K562 (cell line): ENCODE results near the gene WDR17. TPM values are rescaled to one million over a fixed set of nuclear protein-coding genes. Genes with fewer than 3 reads are reported as not detected.

Source experiments
- ATAC-seq: fragments of 200-7000 bp; cut with Tn5 transposase; 3 replicates; pipeline ENCODE4 v1.9.1; 2020; ENCODE audit warnings: moderate library complexity
- BruUV-seq: library from RNA; stranded (reverse); fragments of 400-500 nt; replicated peaks from 2 replicates; lab custom pipeline; 2021; lab: Mats Ljungman, UMichigan
- CTCF ChIA-PET: fragments of 300-600 bp; formaldehyde crosslinking; extraction: SDS; loops from one replicate; lab custom pipeline; 2021; ENCODE audit warnings: low intra/inter-chr PET ratio; lab: Yijun Ruan, JAX
- POLR2A ChIA-PET: fragments of 300-600, 350-650 bp; sonication (Branson Sonifier 250); formaldehyde crosslinking; extraction: SDS; loops from one replicate; lab custom pipeline; 2021; ENCODE audit warnings: antibody characterized with exemption, inconsistent platforms; lab: Yijun Ruan, JAX
- DNase-seq, 4 experiments: peaks; one replicate each; pipeline versions ENCODE4 v3.0.0 to v3.0.0-alpha.2; 2011 to 2018; ENCODE audit warnings: low spot score in 3 of 4, mixed read lengths in 3 of 4; ENCODE audit errors: extremely low read depth in 1 of 4
- FAIRE-seq: peaks from 2 replicates; lab custom pipeline; 2011; peaks lifted over from hg19 to GRCh38; lab: Jason Lieb, UNC
- H2AFZ ChIP-seq: 2 replicates; pipeline ENCODE4 v1.6.0; 2011; ENCODE audit warnings: low read depth, low read length, control low read depth, inconsistent platforms
- H3K27ac ChIP-seq: fragments of 200-600 bp; 3 replicates; pipeline ENCODE4 v1.8.0; 2011; ENCODE audit warnings: low read depth, mild to moderate bottlenecking, control low read depth, inconsistent platforms, low read length, moderate library complexity, mixed read lengths; ENCODE audit errors: extremely low read depth
- H3K27me3 ChIP-seq, 2 experiments: fragments of 300-600 bp in 1 of 2; 2 replicates in 1 of 2; 3 replicates in 1 of 2; pipeline versions ENCODE4 v1.6.0 to v1.8.0; 2011; ENCODE audit warnings: inconsistent platforms in 2 of 2, low read length in 2 of 2, mild to moderate bottlenecking in 1 of 2, mixed read lengths in 1 of 2, moderate library complexity in 1 of 2; ENCODE audit not compliant: control insufficient read depth in 2 of 2, insufficient read depth in 2 of 2
- H3K36me3 ChIP-seq: fragments of 300-600 bp; 3 replicates; pipeline ENCODE4 v1.8.0; 2011; ENCODE audit warnings: mild to moderate bottlenecking, low read length, inconsistent platforms; ENCODE audit not compliant: control insufficient read depth, insufficient read depth
- H3K4me1 ChIP-seq, 2 experiments: fragments of 200-600 bp in 1 of 2; replicated peaks in 1 of 2; 2 replicates in 1 of 2; 3 replicates in 1 of 2; pipeline versions ENCODE4 v1.5.1 to v1.8.0; 2011; ENCODE audit warnings: inconsistent platforms in 2 of 2, low read length in 2 of 2, mild to moderate bottlenecking in 1 of 2, mixed read lengths in 1 of 2, moderate library complexity in 1 of 2; ENCODE audit not compliant: control insufficient read depth in 2 of 2, insufficient read depth in 2 of 2
- H3K4me2 ChIP-seq: 2 replicates; pipeline ENCODE4 v1.6.1; 2011; ENCODE audit warnings: low read length, control low read depth, inconsistent platforms, mixed read lengths; ENCODE audit not compliant: insufficient read depth
- H3K4me3 ChIP-seq: fragments of 200-600 bp; sonication (generic), shearing (Covaris generic); 2 replicates; pipeline ENCODE4 v1.5.1; 2016; ENCODE audit warnings: control low read depth, inconsistent platforms
- H3K79me2 ChIP-seq: fragments of 200-600 bp; 3 replicates; pipeline ENCODE4 v1.8.0; 2011; ENCODE audit warnings: low read length, inconsistent platforms; ENCODE audit not compliant: control insufficient read depth, insufficient read depth
- H3K9ac ChIP-seq, 2 experiments: 2 replicates each; pipeline versions ENCODE4 v1.6.0 to v1.6.1; 2011; ENCODE audit warnings: low read depth in 2 of 2, low read length in 2 of 2, control low read depth in 1 of 2, inconsistent platforms in 1 of 2, mild to moderate bottlenecking in 1 of 2, mixed read lengths in 1 of 2; ENCODE audit not compliant: insufficient read depth in 1 of 2
- H3K9me1 ChIP-seq: one replicate; pipeline ENCODE4 v1.6.0; 2011; ENCODE audit warnings: inconsistent platforms, mild to moderate bottlenecking, low read length, moderate library complexity; ENCODE audit not compliant: control insufficient read depth, insufficient read depth
- H3K9me3 ChIP-seq: replicated peaks from 2 replicates; pipeline ENCODE4 v1.5.1; 2011; ENCODE audit warnings: low read depth, low read length, inconsistent platforms; ENCODE audit not compliant: control insufficient read depth, insufficient read depth
- H4K20me1 ChIP-seq: replicated peaks from 2 replicates; pipeline ENCODE4 v1.6.1; 2011; ENCODE audit warnings: low read length, inconsistent platforms, mixed read lengths; ENCODE audit not compliant: control insufficient read depth, insufficient read depth
- CGGBP1 ChIP-seq: fragments of 250-450 bp; sonication (Bioruptor Pico); IDR thresholded peaks from 2 replicates; pipeline ENCODE4 v1.9.0; 2021; ENCODE audit warnings: mild to moderate bottlenecking
- GABPA ChIP-seq: fragments of 200-800 bp; sonication (Bioruptor generic); conservative IDR thresholded peaks from 2 replicates; pipeline ENCODE4 v1.6.1; 2016; ENCODE audit warnings: low read depth, missing genetic modification characterization, missing compliant biosample characterization
- HCFC1 ChIP-seq: IDR thresholded peaks from 2 replicates; pipeline ENCODE4 v1.6.1; 2012; ENCODE audit warnings: low read depth, low read length, improper control_type of control experiment
- HDAC8 ChIP-seq: fragments of 450-650 bp; IDR thresholded peaks from 2 replicates; pipeline ENCODE4 v1.6.1; 2016; ENCODE audit warnings: mild to moderate bottlenecking, missing genetic modification characterization, moderate library complexity, missing compliant biosample characterization
- HNRNPL ChIP-seq: fragments of 200-400 bp; formaldehyde crosslinking; IDR thresholded peaks from 2 replicates; pipeline ENCODE4 v1.6.1; 2017; ENCODE audit warnings: low read depth, mild to moderate bottlenecking, low read length
- HOXB6 ChIP-seq: fragments of 250-450 bp; sonication (Bioruptor Pico); IDR thresholded peaks from 2 replicates; pipeline ENCODE4 v1.5.1; 2022; ENCODE audit warnings: mild to moderate bottlenecking, borderline replicate concordance
- MNT ChIP-seq, 2 experiments: fragments of 450-650 bp; conservative IDR thresholded peaks; 2 replicates each; pipeline ENCODE4 v1.6.1; 2017; ENCODE audit warnings: mild to moderate bottlenecking in 2 of 2, moderate library complexity in 2 of 2
- PTBP1 ChIP-seq: fragments of 200-400 bp; formaldehyde crosslinking; IDR thresholded peaks from 2 replicates; pipeline ENCODE4 v1.6.1; 2017; ENCODE audit warnings: low read depth, low read length
- ZEB2 ChIP-seq: fragments of 450-650 bp; IDR thresholded peaks from 2 replicates; pipeline ENCODE4 v1.6.1; 2016
- ZKSCAN1 ChIP-seq: fragments of 150-350 bp; IDR thresholded peaks from 2 replicates; pipeline ENCODE4 v1.6.1; 2016; ENCODE audit warnings: low read depth, low read length
- ZNF175 ChIP-seq: fragments of 200-800 bp; sonication (Bioruptor generic); IDR thresholded peaks from 2 replicates; pipeline ENCODE4 v1.6.1; 2016; ENCODE audit warnings: low read depth, mild to moderate bottlenecking, missing genetic modification characterization, missing compliant biosample characterization
- ZNF212 ChIP-seq: fragments of 450-650 bp; formaldehyde crosslinking; IDR thresholded peaks from 2 replicates; pipeline ENCODE4 v1.4.0; 2020; ENCODE audit warnings: mild to moderate bottlenecking
- ZNF507 ChIP-seq: conservative IDR thresholded peaks from 2 replicates; pipeline ENCODE4 v1.6.1; 2017; ENCODE audit warnings: missing genetic modification characterization, missing compliant biosample characterization
- WGBS: fragments of 100-300 bp; shearing (Covaris generic); methylation state at CpG from one replicate; pipeline ENCODE4 v1.1.6; 2016; ENCODE audit warnings: low coverage, mixed read lengths; ENCODE audit not compliant: insufficient coverage; ENCODE audit errors: missing lambda C conversion rate; 5-methylcytosine and 5-hydroxymethylcytosine counted together
- in situ Hi-C: fragments of 300-500 bp; cut with MboI; formaldehyde crosslinking; loops from 4 replicates; pipeline ENCODE4 v1.15.0; 2018; ENCODE audit warnings: inconsistent platforms, mixed read lengths
- intact Hi-C: fragments of 100-400 bp; cut with micrococcal nuclease; formaldehyde crosslinking; loops from 2 replicates; pipeline ENCODE4 v1.14.2; 2022
- polyA plus RNA-seq, 8 experiments: library from polyadenylated mRNA; depleted of rRNA in 4 of 8; stranded (reverse) in 5 of 8; unstranded in 3 of 8; fragments of >200 nt; fragmentation: Nextera tagmentation in 2 of 8; fragmentation: Illumina TruSeq in 1 of 8; extraction: Ambion mirVana in 2 of 8; extraction: Trizol in 1 of 8; gene quantifications; 2 replicates each; pipeline versions ENCODE4 v1.2.1 to v1.2.3, GENCODE V29; 2011 to 2014; ENCODE audit warnings: inconsistent platforms in 1 of 8, missing spikeins in 1 of 8
- total RNA-seq, 7 experiments: library from RNA; depleted of rRNA in 6 of 7; stranded (reverse); fragments of >200 nt in 6 of 7; fragmentation: Illumina TruSeq in 2 of 7; extraction: Trizol in 2 of 7; gene quantifications; 2 replicates each; pipeline versions ENCODE4 v1.2.1 to v1.2.3, GENCODE V29; 2011 to 2021; ENCODE audit warnings: low replicate concordance in 1 of 7
- TF ChIP-seq, protein P1 (sequence below): sonication (generic); formaldehyde crosslinking; IDR thresholded peaks from 2 replicates; pipeline ENCODE4 v1.8.1; 2023; ENCODE audit warnings: missing genetic modification reagents, mild to moderate bottlenecking, borderline replicate concordance

The WDR17 gene
- total and polyA plus RNA-seq, 9 of the 15 experiments (the other 6 are each of a cell fraction or from before 2014, with no cell fraction given) = 0.04 to 0.07 TPM; not detected in 7

DNA sequence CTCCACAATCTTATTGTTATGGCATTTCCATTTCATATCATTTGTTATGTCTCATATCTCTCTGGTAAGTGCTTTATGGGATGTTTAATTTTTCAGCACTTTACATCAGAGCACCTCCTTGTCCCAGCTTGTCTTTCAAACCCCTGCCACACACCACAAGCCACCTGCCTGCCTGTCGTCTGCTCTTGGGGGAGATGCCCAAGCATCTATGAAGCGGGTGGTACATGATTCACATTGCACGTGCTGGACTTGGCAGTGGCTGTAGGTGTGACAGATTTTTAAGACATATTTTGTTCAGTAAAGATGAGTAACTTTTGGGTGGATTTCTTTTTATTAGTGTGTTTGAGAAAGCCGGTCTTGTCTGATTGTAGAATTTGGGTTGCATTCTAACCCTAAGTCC lies 143.9 kb downstream of the WDR17 start:
- Histone ChIP-seq H3K79me2 (no peaks in the 10 kb centered on the region), H3K27me3 (peaks cover 0 to 11% of the 10 kb centered on the region in 2 experiments; a peak in 2 of 5 replicates), H4K20me1 (0 out of 2 replicates have a peak, but pooled peaks cover 2% of the 10 kb centered on the region)
- no peak for DNase-seq
- CTCF ChIA-PET = no interaction called here
- intact Hi-C loops (no loop called here), in situ Hi-C loops (no loop called here)
- POLR2A ChIA-PET = no interaction called here
- TF ChIP-seq ZNF175 (CRISPR knock-in tag) (no peak), ZEB2 (no peak), HOXB6 (no peak), ZKSCAN1 (no peak), CGGBP1 (CRISPR knock-in tag) (no peak), HCFC1 (no peak), MNT (conservative IDR thresholded peaks at IDR 0.05) (no peak), ZNF507 (tag) (no peak), ZNF212 (no peak), GABPA (no peak), PTBP1 (no peak), HNRNPL (no peak), HDAC8 (tag) (no peak)
- TF ChIP-seq, protein P1, sequence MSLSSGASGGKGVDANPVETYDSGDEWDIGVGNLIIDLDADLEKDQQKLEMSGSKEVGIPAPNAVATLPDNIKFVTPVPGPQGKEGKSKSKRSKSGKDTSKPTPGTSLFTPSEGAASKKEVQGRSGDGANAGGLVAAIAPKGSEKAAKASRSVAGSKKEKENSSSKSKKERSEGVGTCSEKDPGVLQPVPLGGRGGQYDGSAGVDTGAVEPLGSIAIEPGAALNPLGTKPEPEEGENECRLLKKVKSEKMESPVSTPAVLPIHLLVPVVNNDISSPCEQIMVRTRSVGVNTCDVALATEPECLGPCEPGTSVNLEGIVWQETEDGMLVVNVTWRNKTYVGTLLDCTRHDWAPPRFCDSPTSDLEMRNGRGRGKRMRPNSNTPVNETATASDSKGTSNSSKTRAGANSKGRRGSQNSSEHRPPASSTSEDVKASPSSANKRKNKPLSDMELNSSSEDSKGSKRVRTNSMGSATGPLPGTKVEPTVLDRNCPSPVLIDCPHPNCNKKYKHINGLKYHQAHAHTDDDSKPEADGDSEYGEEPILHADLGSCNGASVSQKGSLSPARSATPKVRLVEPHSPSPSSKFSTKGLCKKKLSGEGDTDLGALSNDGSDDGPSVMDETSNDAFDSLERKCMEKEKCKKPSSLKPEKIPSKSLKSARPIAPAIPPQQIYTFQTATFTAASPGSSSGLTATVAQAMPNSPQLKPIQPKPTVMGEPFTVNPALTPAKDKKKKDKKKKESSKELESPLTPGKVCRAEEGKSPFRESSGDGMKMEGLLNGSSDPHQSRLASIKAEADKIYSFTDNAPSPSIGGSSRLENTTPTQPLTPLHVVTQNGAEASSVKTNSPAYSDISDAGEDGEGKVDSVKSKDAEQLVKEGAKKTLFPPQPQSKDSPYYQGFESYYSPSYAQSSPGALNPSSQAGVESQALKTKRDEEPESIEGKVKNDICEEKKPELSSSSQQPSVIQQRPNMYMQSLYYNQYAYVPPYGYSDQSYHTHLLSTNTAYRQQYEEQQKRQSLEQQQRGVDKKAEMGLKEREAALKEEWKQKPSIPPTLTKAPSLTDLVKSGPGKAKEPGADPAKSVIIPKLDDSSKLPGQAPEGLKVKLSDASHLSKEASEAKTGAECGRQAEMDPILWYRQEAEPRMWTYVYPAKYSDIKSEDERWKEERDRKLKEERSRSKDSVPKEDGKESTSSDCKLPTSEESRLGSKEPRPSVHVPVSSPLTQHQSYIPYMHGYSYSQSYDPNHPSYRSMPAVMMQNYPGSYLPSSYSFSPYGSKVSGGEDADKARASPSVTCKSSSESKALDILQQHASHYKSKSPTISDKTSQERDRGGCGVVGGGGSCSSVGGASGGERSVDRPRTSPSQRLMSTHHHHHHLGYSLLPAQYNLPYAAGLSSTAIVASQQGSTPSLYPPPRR = no peak
- TF ChIP-seq, all 486 proteins: peak for 0
- Histone ChIP-seq H3K36me3 (no peaks in the 10 kb centered on the region), H3K4me3 (no peak overlapping the region), H3K9me1 (no peaks in the 10 kb centered on the region), H3K9me3 (no peaks in the 10 kb centered on the region), H3K4me2 (no peak overlapping the region), H3K27ac (no peak overlapping the region), H3K4me1 (no peaks in the 10 kb centered on the region), H2AFZ (no peak overlapping the region), H3K9ac (no peak overlapping the region)
- no TSS peak for BruUV-seq
- FAIRE-seq = no peak
- 0% methylated on average over 4 of the region's 4 CpGs for WGBS
- no peak for ATAC-seq
